HG02840 (cell line): ENCODE results near the gene GPX3.

ENCODE experiments used
- ATAC-seq: cut with Tn5 transposase; IDR thresholded peaks from one replicate; pipeline ENCODE4 v1.9.1; 2021; ENCODE audit warnings: mild to moderate bottlenecking, moderate library complexity, moderate number of reproducible peaks; ENCODE audit not compliant: unreplicated experiment, low FRiP score

Gene GPX3

DNA sequence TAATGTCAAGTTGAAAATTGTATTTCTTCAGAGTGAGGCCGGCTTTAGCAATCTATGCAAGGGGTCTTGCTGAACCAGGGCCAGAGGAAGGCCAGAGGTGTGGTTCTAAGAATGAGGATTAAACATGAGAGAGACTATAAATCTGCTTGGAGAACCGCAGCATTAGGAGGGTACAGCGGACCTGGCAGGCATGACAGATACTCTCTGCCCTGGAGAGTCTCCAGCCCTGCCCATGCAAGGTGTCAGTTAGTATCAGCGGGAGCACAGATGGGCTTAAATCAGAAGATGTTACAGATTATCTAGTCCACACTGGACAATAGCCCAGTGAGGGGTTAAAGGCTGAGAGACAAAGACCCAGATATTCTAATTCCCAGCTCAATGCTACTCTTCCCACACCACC lies 11.5 kb upstream of the GPX3 start:
- no peak for ATAC-seq

GRCh38 chr5:151012862-151013261 lies 7.5 kb upstream of the GPX3 start:
- ATAC-seq = no peak

- ATAC-seq = no peak
Observed at GRCh38 chr5:151014680-151015343, 5.6 kb upstream of the GPX3 start.

- no peak for ATAC-seq
Observed at GRCh38 chr5:151015974-151016587, 4.3 kb upstream of the GPX3 start.

DNA sequence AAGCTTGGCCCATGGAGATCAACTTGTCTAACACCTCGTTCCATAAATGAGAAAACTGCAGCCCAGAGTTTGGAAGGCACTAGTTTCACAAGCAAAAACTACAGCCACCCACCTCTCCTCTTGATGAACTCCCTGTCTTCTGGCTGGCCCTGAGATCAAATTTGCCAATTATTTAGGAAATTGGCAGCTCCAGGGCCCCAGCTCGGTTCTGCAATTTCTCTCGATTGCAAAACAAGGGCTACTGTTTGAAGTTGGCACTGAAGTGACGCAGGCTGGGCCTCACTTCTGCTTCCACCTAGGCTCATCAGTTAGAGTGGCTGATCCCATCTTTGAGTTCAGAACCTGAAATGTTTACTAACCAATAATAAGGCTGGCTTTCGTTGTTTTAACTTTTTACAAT lies 3.7 kb upstream of the GPX3 start:
- ATAC-seq = no peak

DNA sequence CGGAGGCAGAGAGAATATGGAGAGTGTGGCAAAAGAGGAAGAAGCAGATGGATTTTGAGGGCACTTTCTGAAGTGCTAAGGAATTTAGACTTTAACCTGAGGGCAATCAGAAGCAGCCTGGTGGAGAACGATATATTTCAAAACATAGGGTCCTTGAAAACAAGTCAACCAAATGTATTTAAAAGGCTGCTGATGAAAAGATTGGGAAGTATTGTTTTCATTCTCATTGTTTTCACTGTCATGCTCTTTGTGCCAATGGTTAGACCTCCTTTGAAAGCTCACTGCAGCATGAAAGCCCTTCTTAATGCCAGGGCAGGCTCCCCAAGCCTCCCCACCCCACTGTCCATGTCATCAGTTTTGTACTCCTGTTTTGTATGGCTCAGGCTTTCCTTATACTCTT lies 2.5 kb upstream of the GPX3 start:
- no peak for ATAC-seq

DNA sequence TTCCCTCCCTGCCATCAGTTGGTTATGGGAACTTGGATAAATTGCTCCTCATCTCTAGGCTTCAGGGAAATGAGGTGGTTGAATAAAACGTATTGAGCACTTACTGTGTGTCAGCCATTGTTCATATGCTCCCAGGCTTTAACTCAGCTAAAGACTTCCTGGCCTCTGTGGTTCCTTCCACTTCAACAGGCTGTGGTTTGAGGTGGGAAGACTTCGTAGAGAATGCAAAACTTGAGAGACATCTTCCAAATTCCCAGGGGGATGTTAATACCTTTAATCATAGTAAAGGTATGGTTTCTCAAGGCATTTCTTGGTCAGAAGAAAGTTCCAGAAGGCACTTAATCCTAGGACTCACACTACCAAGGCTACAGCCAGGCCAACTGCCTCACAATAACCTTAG lies 1.5 kb upstream of the GPX3 start:
- ATAC-seq = no peak

DNA sequence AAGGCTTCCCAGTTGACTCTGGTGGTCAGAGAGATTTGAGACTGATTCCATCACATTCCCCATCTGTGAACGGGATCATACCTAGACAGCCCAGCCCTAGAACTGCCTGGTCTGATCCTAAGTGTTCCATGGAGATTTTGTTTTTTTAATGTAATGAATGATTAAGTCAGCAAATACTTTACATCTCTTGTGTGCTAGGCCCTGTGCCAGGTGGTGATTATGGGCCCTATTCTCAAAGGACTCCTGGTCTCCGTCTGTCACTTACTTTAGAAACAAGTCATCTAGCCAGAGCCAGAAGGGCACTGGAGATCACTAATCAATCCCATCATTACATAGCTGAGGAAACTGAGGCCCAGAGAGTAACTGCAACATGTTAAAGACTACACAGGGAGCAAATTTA lies 1.1 kb upstream of the GPX3 start:
- no peak for ATAC-seq

DNA sequence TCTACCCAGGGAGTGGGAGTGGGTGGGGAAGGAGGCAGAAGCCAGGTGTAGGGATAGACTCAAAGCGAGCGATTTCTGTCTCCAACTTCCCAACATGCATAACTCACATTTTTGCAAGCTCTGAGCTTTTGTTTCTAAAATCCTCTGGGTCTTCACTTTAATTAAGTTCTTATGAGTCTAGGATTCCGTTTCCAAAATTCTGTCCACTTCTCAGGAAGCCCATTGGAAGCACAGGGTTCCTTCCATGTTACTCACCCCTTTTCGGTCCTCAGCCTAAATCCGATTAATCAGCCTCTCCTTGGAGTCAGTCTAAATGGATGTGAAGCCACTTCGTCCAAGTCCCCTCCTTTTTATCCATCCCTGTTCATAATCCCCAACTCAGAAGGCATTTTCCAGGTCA lies 1.4 kb downstream of the GPX3 start:
- no peak for ATAC-seq

DNA sequence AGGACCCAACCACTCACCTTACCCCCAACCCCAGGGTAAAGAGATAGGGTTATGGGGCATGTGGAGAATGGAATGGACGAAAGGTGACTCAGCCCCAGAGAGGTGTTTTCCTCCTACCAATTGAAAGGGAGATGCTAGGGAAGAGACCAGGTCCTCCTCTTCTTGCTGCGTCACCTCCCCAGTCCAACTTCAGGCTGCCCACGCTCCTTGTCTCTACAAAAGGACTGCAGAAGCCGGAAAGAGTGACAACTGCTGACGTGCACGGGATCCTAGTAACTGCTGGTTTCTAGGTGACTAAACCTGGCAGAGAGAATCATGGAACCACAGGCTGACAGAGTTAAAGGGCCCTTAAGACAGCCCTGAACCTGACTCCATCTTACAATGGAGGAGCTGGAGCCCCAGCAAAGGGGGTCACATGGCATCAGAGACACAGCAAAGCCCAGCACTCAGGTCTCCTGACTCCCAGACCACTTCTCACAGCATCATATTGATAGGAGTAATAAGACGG lies 2.2 kb downstream of the GPX3 start:
- no peak for ATAC-seq

DNA sequence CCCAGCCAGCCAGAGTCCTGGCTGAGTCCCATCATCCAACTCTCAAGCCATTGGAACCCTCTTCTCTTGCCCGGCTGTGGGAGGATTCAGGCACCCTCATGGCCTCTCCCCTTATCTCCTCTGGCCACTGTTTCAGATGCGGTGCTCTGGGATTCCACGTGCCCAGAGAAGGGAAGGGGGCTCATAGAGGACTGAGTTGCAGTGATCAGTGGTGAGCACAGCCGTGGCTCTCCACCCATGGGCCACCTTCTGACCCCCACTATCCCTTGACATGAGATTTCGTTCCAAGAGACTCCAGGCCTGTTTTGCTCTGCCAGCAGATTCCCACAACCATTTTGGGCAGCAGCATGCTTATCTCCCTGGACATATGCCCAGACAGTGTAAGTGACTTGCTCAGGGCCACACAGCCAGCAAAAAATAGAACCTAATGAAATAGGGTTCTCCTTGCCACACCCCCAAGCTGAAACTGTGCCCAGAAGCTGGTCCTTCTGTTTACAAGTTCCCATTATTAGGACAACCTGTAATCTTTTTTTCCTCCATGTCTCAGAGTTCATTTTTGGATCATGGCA lies 2.7 kb downstream of the GPX3 start:
- ATAC-seq = no peak

GRCh38 chr5:151023651-151024050 lies 3.3 kb downstream of the GPX3 start:
- no peak for ATAC-seq

DNA sequence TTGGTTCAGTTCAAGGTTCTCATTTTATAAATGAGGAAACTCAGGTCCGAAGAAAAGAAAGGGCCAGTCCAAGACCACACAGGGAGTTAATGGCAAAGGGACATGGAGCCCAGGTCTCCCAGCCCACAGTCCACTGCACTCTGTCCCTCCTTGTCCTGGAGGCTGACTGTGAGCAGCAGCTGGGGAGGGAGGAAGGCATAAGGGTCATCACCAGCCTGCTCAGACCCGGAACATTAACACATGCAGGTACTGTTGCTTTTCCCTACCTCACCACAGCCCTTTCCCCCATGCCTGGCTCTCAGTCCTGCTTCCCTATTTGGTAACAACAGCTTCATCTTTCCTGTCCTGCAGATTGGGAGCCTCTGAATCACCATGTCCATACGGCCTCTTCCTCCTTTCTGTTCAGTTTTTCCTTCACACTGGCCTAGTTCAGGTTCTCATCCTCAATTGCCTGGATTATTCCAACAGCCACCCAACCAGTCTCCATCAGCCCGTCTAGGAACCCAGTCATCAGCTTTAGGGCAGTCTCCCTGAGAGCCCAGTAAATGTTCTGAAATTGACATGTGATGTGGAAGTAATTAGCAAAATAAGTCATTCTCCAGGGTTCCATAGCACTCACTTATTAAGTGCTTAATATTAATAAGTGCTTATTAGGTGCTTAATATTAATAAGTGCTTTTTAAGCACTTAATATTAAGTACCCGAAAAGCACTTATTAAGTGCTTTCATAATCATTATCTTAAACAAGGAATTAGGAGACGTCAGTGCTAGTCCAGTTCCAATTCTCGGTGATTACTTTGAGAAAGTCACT lies 4.3 kb downstream of the GPX3 start:
- ATAC-seq = no peak

GRCh38 chr5:151025250-151025606 lies 4.8 kb downstream of the GPX3 start:
- no peak for ATAC-seq

- ATAC-seq = no peak
Observed at GRCh38 chr5:151026088-151026487, 5.7 kb downstream of the GPX3 start.

DNA sequence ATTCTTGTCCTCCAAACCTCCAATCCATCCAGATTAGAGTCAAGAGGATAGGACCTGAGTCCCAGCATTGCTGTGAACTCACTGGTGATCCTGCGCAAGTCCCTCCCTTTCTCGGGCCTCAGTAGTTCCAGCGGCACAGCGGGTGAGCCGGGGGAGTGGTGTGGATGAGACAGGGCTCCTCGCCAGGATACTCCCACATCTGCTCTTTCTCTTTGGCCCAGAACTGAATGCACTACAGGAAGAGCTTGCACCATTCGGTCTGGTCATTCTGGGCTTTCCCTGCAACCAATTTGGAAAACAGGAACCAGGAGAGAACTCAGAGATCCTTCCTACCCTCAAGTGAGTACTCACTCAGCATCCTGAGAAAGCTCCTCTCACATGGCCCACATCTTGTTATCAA lies 6.3 kb downstream of the GPX3 start:
- no peak for ATAC-seq

- no peak for ATAC-seq
Observed at GRCh38 chr5:151027961-151028479, 7.6 kb downstream of the GPX3 start.

GRCh38 chr5:151028717-151029116 lies 8.3 kb downstream of the GPX3 start:
- no peak for ATAC-seq

GRCh38 chr5:151029179-151030055 lies 9.0 kb downstream of the GPX3 start:
- ATAC-seq = no peak

DNA sequence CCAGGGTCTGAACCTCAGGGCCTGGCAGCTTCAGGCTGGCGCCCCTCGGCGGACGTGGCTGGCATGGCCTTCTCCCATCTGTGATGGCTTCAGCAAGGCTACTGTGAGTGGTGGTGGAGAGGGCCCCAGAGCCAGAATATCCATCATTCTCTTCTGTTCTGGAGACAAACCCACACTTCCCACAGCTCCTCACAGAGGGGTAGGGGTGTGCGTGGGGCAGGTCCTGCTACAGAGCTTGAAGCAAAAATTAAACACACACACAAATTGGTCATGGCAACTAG lies 9.6 kb downstream of the GPX3 start:
- ATAC-seq = no peak
